Tongue (tissue), 2 donors: ENCODE results near the gene TMOD3. TPM values are rescaled to one million over a fixed set of nuclear protein-coding genes. Genes with fewer than 3 reads are reported as not detected.
"Not testable (repeated sequence)": the region's sequence is repeated elsewhere in the genome, so short reads cannot be mapped to it uniquely, and the experiment has no call there.

ENCODE experiments used
- DNase-seq: peaks from one replicate; pipeline ENCODE4 v3.0.0-alpha.2; 2015
- total RNA-seq: library from RNA; depleted of rRNA; stranded (reverse); fragments of >200 nt; gene quantifications from one replicate; pipeline ENCODE4 v1.2.3, GENCODE V29; 2014

TMOD3 gene
- total RNA-seq, 1 donor from 2014 or later: 24.5 TPM

GRCh38 chr15:51864408-51865056 lies 35.1 kb downstream of the TMOD3 start:
- DNase-seq: no peak

- DNase-seq: no peak
Observed at GRCh38 chr15:51865317-51865716, 35.9 kb downstream of the TMOD3 start.

GRCh38 chr15:51866161-51866560 lies 36.7 kb downstream of the TMOD3 start:
- DNase-seq: no peak

- DNase-seq: no peak
Observed at GRCh38 chr15:51866751-51867150, 37.3 kb downstream of the TMOD3 start.

GRCh38 chr15:51869060-51869421 lies 39.6 kb downstream of the TMOD3 start:
- no peak for DNase-seq

- DNase-seq: no peak
Observed at GRCh38 chr15:51870774-51871173, 41.3 kb downstream of the TMOD3 start.

GRCh38 chr15:51874751-51875644 lies 45.5 kb downstream of the TMOD3 start:
- DNase-seq: peak; percentile 58

- no peak for DNase-seq
Observed at GRCh38 chr15:51876169-51876568, 46.7 kb downstream of the TMOD3 start.

GRCh38 chr15:51878446-51879386 lies 49.3 kb downstream of the TMOD3 start:
- peak; percentile 56 for DNase-seq

- no peak for DNase-seq
Observed at GRCh38 chr15:51879555-51879954, 50.1 kb downstream of the TMOD3 start.

GRCh38 chr15:51883271-51883837 lies 53.9 kb downstream of the TMOD3 start:
- peak; percentile 52 for DNase-seq

- DNase-seq: no peak
Observed at GRCh38 chr15:51884041-51884440, 54.6 kb downstream of the TMOD3 start.

- DNase-seq: no peak
Observed at GRCh38 chr15:51884517-51885236, 55.2 kb downstream of the TMOD3 start.

GRCh38 chr15:51885758-51886157 lies 56.3 kb downstream of the TMOD3 start:
- DNase-seq: not testable (repeated sequence)

GRCh38 chr15:51887887-51888592 lies 58.6 kb downstream of the TMOD3 start:
- no peak for DNase-seq

- peak; percentile 35 for DNase-seq
Observed at GRCh38 chr15:51888593-51889195, 59.2 kb downstream of the TMOD3 start.

- no peak for DNase-seq
Observed at GRCh38 chr15:51889486-51889885, 60.0 kb downstream of the TMOD3 start.

GRCh38 chr15:51904421-51904820 lies 75.0 kb downstream of the TMOD3 start:
- DNase-seq: no peak

- DNase-seq: no peak
Observed at GRCh38 chr15:51904931-51905330, 75.5 kb downstream of the TMOD3 start.

GRCh38 chr15:51907136-51907862 lies 77.8 kb downstream of the TMOD3 start:
- no peak for DNase-seq
